Naive thymus-derived CD8-positive, alpha-beta T cell (primary cell): ENCODE results near the gene ELOB. TPM values are rescaled to one million over a fixed set of nuclear protein-coding genes. Genes with fewer than 3 reads are reported as not detected.

ENCODE experiments used
- ATAC-seq, 2 donors: fragments of 150-1000 bp; cut with Tn5 transposase in 1 of 2; sonication (Bioruptor Pico), chemical (Tn5 transposase) in 1 of 2; 1 replicate in 1 of 2; 2 replicates in 1 of 2; pipeline ENCODE4 v1.10.0; 2021; ENCODE audit warnings: mild to moderate bottlenecking in 2 of 2, moderate library complexity in 2 of 2
- POLR2A ChIA-PET: fragments of 350-600 bp; sonication (Branson Sonifier 250); formaldehyde crosslinking; loops from one replicate; lab custom pipeline; 2021; ENCODE audit warnings: antibody characterized with exemption; lab: Charles Lee
- DNase-seq, 10 donors: peaks; one replicate each; pipeline versions ENCODE4 v3.0.0 to v3.0.0-alpha.2; 2020 to 2022
- H3K27ac Mint-ChIP-seq, 10 donors: one replicate each; pipeline ENCODE4 v1.8.0; 2020 to 2022; ENCODE audit warnings: mild to moderate bottlenecking in 10 of 10, mixed read lengths in 10 of 10, moderate library complexity in 4 of 10, inconsistent platforms in 1 of 10
- H3K27me3 Mint-ChIP-seq, 5 donors: one replicate each; pipeline ENCODE4 v1.8.0; 2021 to 2022; ENCODE audit warnings: mixed read lengths in 5 of 5
- H3K36me3 Mint-ChIP-seq, 3 donors: one replicate each; pipeline ENCODE4 v1.8.0; 2020 to 2022; ENCODE audit warnings: mixed read lengths in 3 of 3, mild to moderate bottlenecking in 2 of 3, inconsistent platforms in 1 of 3
- H3K4me1 Mint-ChIP-seq, 4 donors: one replicate each; pipeline ENCODE4 v1.8.0; 2021 to 2022; ENCODE audit warnings: mixed read lengths in 4 of 4
- H3K4me3 Mint-ChIP-seq, 10 donors: one replicate each; pipeline ENCODE4 v1.8.0; 2020 to 2022; ENCODE audit warnings: mild to moderate bottlenecking in 10 of 10, mixed read lengths in 10 of 10, moderate library complexity in 6 of 10, inconsistent platforms in 1 of 10
- H3K9me3 Mint-ChIP-seq, 9 donors: one replicate each; pipeline ENCODE4 v1.8.0; 2020 to 2022; ENCODE audit warnings: mixed read lengths in 9 of 9, mild to moderate bottlenecking in 3 of 9, inconsistent platforms in 1 of 9, moderate library complexity in 1 of 9
- polyA plus RNA-seq, 3 donors: library from polyadenylated mRNA; unstranded; fragments of 300-500 nt; fragmentation: Illumina TruSeq; gene quantifications; one replicate each; pipeline ENCODE4 v1.2.3, GENCODE V29; 2021
- total RNA-seq, 8 experiments: library from RNA in 2 of 8; stranded (reverse) in 2 of 8; gene quantifications; one replicate each; pipeline ENCODE4 v1.2.3 and lab custom pipeline; 2021 to 2026

Gene ELOB
- total and polyA plus RNA-seq, 5 experiments from 2014 or later = 121 to 301 (median 230) TPM

DNA sequence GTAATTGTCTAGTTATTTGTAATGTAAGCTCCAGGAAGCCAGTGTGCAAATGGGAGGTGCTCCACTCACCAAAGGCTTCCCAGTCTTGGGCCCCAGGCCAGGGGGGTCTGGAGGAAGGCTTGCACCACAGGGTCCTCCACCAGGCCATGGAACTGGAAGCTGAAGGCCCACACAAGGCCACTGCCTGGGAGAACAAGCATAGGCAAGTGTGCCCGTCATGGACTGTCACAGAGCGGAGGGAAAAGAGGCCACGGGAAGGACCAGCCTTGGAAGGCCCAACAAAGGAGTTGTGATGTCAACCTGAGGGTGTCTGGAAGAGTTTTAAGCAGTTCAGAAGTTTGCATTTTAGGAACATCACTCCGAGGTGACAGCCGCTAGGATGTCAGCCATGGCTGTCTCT is 27.6 kb downstream of the ELOB start:
- peaks cover 12 to 27% (median 18%) of the 10 kb centered on the region in 4 donors for H3K4me1 Mint-ChIP-seq
- DNase-seq (no peak), ATAC-seq (no peak)
- H3K4me3 Mint-ChIP-seq = peak overlapping the region in 1 of 10 donors; percentile 20
- H3K36me3 Mint-ChIP-seq = peaks cover 0 to 11% (median 6%) of the 10 kb centered on the region in 3 donors
- H3K27me3 Mint-ChIP-seq = no peaks in the 10 kb centered on the region
- H3K27ac Mint-ChIP-seq = no peak overlapping the region
- peaks cover 0 to 5% (median 0%) of the 10 kb centered on the region in 9 donors for H3K9me3 Mint-ChIP-seq
- POLR2A ChIA-PET = no interaction called here

DNA sequence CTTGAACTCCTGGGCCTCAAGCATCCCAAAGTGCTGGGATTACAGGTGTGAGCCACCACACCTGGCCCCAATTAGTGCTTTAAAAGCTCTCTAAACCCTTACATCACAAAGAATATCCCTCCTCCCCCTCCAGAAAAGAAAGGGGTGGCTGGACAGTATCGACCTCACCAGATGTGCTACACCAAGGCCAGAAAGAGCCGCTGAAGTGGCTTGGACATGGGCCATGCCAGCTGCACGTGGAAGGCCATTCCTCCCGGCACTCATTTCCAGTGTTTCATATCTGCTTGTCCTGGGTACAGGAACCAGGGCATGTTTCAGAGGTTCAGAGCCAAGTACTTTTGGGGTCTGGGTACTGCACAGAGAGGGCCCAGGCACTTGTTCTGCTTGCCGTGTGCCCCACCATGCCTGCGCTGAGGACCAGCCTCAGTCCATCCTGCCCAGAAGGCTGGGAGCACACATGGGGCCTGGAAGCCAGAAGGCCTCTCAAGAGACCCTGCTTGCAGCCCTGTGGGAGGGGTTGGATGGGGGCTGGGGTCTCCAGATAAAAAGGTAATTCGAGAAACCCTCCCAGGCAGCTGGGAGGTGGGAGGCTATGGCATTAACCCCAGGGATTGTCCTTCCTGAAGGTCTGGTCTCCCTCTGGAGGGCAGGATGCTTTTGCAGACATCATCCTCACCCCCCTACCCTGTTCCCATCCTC is 28.2 kb downstream of the ELOB start:
- peaks cover 0 to 5% (median 0%) of the 10 kb centered on the region in 9 donors for H3K9me3 Mint-ChIP-seq
- peaks cover 7 to 22% (median 12%) of the 10 kb centered on the region in 4 donors for H3K4me1 Mint-ChIP-seq
- H3K27ac Mint-ChIP-seq = no peak overlapping the region
- DNase-seq (peak in 1 of 10 donors; percentile 24), ATAC-seq (no peak)
- peaks cover 0 to 5% (median 2%) of the 10 kb centered on the region in 3 donors for H3K36me3 Mint-ChIP-seq
- H3K4me3 Mint-ChIP-seq = no peak overlapping the region
- no peaks in the 10 kb centered on the region for H3K27me3 Mint-ChIP-seq
- POLR2A ChIA-PET = no interaction called here

DNA sequence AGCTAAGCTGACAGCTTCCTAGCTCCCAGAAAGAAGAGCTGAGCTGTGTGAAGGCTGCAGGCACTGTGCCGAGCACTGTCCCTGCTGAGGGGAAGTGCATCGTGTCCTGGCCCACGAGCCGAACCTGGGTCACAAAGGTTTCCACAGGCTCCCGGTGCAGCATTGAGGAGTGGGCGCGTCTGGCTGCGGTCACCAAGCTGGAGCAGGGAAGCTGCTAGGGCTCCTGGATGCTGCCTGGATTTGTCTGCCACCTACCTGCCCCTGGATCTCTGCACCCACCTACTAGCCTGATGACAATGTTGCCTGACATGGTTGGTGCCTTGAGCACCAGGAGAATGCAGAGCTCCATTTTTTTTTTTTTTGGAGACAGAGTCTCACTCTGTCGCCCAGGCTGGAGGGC is 31.1 kb downstream of the ELOB start:
- POLR2A ChIA-PET = interaction anchor here (0.8 kb wide), 1 partner anchor 37 kb away, joined by 6 read pairs; no protein-coding TSS in a partner anchor
- ATAC-seq (no peak), DNase-seq (no peak)
- no peaks in the 10 kb centered on the region for H3K9me3 Mint-ChIP-seq
- no peak overlapping the region for H3K27ac Mint-ChIP-seq
- no peaks in the 10 kb centered on the region for H3K36me3 Mint-ChIP-seq
- no peak overlapping the region for H3K4me3 Mint-ChIP-seq
- no peaks in the 10 kb centered on the region for H3K27me3 Mint-ChIP-seq
- peaks cover under 1 to 6% (median 2%) of the 10 kb centered on the region in 4 donors for H3K4me1 Mint-ChIP-seq

- Mint-ChIP-seq H3K4me3 (no peak overlapping the region), H3K27me3 (peaks cover 0 to 3% (median 0%) of the 10 kb centered on the region in 5 donors), H3K9me3 (no peaks in the 10 kb centered on the region), H3K4me1 (peaks cover 0 to 6% (median 3%) of the 10 kb centered on the region in 4 donors), H3K27ac (peak overlapping the region in 1 of 10 donors; percentile 69), H3K36me3 (no peaks in the 10 kb centered on the region)
- no peak for DNase-seq
- ATAC-seq = no peak
- POLR2A ChIA-PET = no interaction called here
These were observed 31.8 kb downstream of the ELOB start for GRCh38 chr16:2745116-2745890.

GRCh38 chr16:2744711-2745110 is 32.4 kb downstream of the ELOB start:
- Mint-ChIP-seq H3K4me1 (peaks cover 0 to 7% (median 2%) of the 10 kb centered on the region in 4 donors), H3K27ac (peak overlapping the region in 1 of 10 donors; percentile 69), H3K27me3 (peaks cover 0 to 3% (median 0%) of the 10 kb centered on the region in 5 donors), H3K36me3 (no peaks in the 10 kb centered on the region), H3K4me3 (no peak overlapping the region), H3K9me3 (no peaks in the 10 kb centered on the region)
- DNase-seq (no peak), ATAC-seq (no peak)
- POLR2A ChIA-PET = no interaction called here

- Mint-ChIP-seq H3K27ac (no peak overlapping the region), H3K9me3 (no peaks in the 10 kb centered on the region)
These were observed 33.9 kb downstream of the ELOB start for GRCh38 chr16:2743007-2743810.

GRCh38 chr16:2742323-2743006 is 34.6 kb downstream of the ELOB start:
- no peak overlapping the region for H3K4me3 Mint-ChIP-seq
- POLR2A ChIA-PET = no interaction called here
- no peaks in the 10 kb centered on the region for H3K36me3 Mint-ChIP-seq
- H3K4me1 Mint-ChIP-seq = peaks cover 0 to 7% (median 2%) of the 10 kb centered on the region in 4 donors
- peaks cover 0 to 3% (median 0%) of the 10 kb centered on the region in 5 donors for H3K27me3 Mint-ChIP-seq
- no peaks in the 10 kb centered on the region for H3K9me3 Mint-ChIP-seq
- ATAC-seq (no peak), DNase-seq (no peak)
- no peak overlapping the region for H3K27ac Mint-ChIP-seq

More at GRCh38 chr16:2743007-2743810, 33.9 kb downstream of the ELOB start:
- POLR2A ChIA-PET = no interaction called here
- Mint-ChIP-seq H3K4me1 (peaks cover 0 to 7% (median 2%) of the 10 kb centered on the region in 4 donors), H3K27me3 (peaks cover 0 to 3% (median 0%) of the 10 kb centered on the region in 5 donors), H3K4me3 (no peak overlapping the region), H3K36me3 (no peaks in the 10 kb centered on the region)
- ATAC-seq (no peak), DNase-seq (no peak)

DNA sequence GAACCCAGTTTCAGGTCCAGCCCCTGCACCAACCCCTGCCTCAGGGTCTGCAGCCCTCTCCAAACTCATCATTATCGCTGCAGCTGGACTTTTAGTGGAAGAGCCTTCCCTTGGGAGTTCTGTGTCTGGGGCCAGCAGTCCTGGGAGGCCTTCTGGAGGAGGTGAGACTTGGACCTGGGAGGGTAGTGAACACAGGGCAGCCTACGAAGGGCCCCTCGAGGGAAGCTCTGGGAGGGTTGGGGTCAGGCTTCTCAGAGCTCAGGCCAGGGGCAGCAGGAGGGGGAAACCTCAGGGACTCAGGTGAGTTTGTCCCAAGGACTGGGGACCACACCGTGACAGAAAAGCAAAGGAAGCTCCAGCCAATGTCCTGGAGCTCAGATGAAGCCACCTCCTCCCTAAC is 35.9 kb downstream of the ELOB start:
- DNase-seq = no peak
- POLR2A ChIA-PET = interaction anchor here (2.3 kb wide), 1 partner anchor 11 kb away, joined by 9 read pairs; the partner anchor contains the start of gene SRRM2
- no peaks in the 10 kb centered on the region for H3K9me3 Mint-ChIP-seq
- ATAC-seq = no peak
- H3K27ac Mint-ChIP-seq = no peak overlapping the region
- H3K4me1 Mint-ChIP-seq = peaks cover 0 to 7% (median 2%) of the 10 kb centered on the region in 4 donors
- H3K36me3 Mint-ChIP-seq = no peaks in the 10 kb centered on the region
- no peak overlapping the region for H3K4me3 Mint-ChIP-seq
- H3K27me3 Mint-ChIP-seq = peaks cover 0 to 5% (median 0%) of the 10 kb centered on the region in 5 donors

- Mint-ChIP-seq H3K27ac (peak overlapping the region in 1 of 10 donors; percentile 42), H3K36me3 (no peaks in the 10 kb centered on the region), H3K4me3 (no peak overlapping the region), H3K27me3 (peaks cover 0 to 5% (median 0%) of the 10 kb centered on the region in 5 donors), H3K9me3 (no peaks in the 10 kb centered on the region), H3K4me1 (peaks cover 0 to 7% (median 2%) of the 10 kb centered on the region in 4 donors)
- POLR2A ChIA-PET = interaction anchor here (2.3 kb wide), 1 partner anchor 12 kb away, joined by 9 read pairs; the partner anchor contains the start of gene SRRM2
- no peak for DNase-seq
- ATAC-seq = no peak
These were observed 36.6 kb downstream of the ELOB start for GRCh38 chr16:2740476-2740875.

DNA sequence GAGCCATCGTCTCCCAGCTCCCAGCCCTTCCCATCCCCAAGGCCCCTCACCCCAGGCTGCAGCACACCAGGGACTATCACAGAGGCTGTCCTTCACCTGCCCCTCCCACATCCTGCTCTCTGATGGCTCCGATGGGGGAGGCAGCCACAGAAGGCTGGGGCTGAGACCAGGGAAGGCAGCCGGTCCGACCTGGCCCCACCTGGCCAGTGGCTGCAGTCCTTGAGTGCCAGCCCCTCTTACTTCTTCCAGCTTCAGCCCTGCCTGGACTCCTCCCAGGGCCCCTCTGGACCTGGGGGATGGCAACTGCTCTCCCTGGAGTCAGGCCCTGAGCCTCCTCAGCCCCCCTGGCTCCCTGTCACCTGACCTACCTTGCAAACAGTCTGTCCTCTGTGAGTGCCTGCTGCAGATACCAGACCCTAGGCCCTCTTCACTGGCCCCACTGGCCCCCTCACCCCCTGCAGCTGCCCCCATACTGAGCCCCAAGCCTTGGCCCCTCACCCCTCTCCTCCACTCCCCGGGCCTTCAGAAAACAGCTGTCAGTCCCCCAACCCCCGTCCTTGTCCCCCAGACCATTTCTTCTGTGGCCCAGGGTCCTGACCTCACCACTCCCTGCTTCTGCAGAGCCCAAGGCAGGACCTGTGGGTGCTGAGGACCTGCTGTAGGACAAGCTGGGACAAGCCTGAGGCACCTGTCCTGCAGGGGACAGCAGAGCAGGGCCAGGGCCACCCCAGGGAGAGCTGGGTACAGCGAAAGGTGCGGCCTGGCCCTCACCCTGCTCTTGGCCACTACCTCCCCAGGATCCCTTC is 37.3 kb downstream of the ELOB start:
- peaks cover 0 to 5% (median 0%) of the 10 kb centered on the region in 5 donors for H3K27me3 Mint-ChIP-seq
- H3K9me3 Mint-ChIP-seq = no peaks in the 10 kb centered on the region
- no peak overlapping the region for H3K4me3 Mint-ChIP-seq
- no peak for DNase-seq
- no peaks in the 10 kb centered on the region for H3K36me3 Mint-ChIP-seq
- peaks cover 0 to 7% (median 2%) of the 10 kb centered on the region in 4 donors for H3K4me1 Mint-ChIP-seq
- H3K27ac Mint-ChIP-seq = no peak overlapping the region
- POLR2A ChIA-PET = interaction anchor here (2.3 kb wide), 1 partner anchor 12 kb away, joined by 9 read pairs; the partner anchor contains the start of gene SRRM2
- peak in 1 of 2 donors; percentile 65 for ATAC-seq

DNA sequence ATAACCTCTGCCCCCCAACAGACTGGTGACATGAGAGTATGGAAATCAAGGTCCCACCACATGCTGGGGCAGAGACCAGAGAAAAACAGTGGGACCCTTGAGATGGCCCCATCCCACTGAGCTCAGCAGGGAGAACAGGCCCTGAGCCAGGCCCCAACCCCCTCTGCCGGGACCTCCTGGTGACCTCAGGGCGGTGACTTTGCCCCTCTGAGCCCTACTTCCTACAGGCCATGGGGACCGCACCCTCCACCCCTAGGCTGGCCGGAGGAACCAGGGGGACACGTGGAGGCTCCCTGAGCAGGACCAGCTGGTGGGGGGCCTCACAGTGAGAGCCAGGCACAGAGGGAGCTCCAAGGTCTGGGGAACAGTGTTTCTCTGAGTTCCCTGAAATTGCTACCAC is 38.5 kb downstream of the ELOB start:
- Mint-ChIP-seq H3K36me3 (no peaks in the 10 kb centered on the region), H3K9me3 (no peaks in the 10 kb centered on the region), H3K27ac (no peak overlapping the region), H3K27me3 (peaks cover 0 to 9% (median 0%) of the 10 kb centered on the region in 5 donors), H3K4me1 (peaks cover 0 to 7% (median 1%) of the 10 kb centered on the region in 4 donors), H3K4me3 (no peak overlapping the region)
- POLR2A ChIA-PET = interaction anchor here (0.6 kb wide), 1 partner anchor 13 kb away, joined by 3 read pairs; no protein-coding TSS in a partner anchor
- ATAC-seq (no peak), DNase-seq (no peak)
